GM18951 (cell line): ENCODE results near the gene MKS1.

Source experiments
- POLR2A ChIP-seq: IDR thresholded peaks from 4 replicates; pipeline ENCODE4 v1.6.1; 2011; ENCODE audit warnings: mild to moderate bottlenecking; ENCODE audit not compliant: insufficient read length, insufficient read depth; ENCODE audit errors: extremely low read depth
- in situ Hi-C: fragments of 300-500 bp; cut with MboI; formaldehyde crosslinking; loops from one replicate; pipeline ENCODE4 v1.12.0; 2022; ENCODE audit warnings: low sequenced_read_pairs, mixed read lengths, inconsistent platforms; ENCODE audit not compliant: unreplicated experiment

MKS1 gene

GRCh38 chr17:58219007-58219788, at the start of gene MKS1:
Gene MKS1, minus strand, starts transcription at chr17:58219255. Its CDS starts 25 bp downstream, at chr17:58219230.
- peak; percentile 91 for TF ChIP-seq POLR2A
- in situ Hi-C loops: no loop called here

- no peak for TF ChIP-seq POLR2A
- in situ Hi-C loops: no loop called here
Measured at GRCh38 chr17:58268326-58268725, 49.3 kb upstream of the MKS1 start.

GRCh38 chr17:58267347-58268324, 48.6 kb upstream of the MKS1 start:
- in situ Hi-C loops: no loop called here
- no peak for TF ChIP-seq POLR2A

- in situ Hi-C loops: no loop called here
- no peak for TF ChIP-seq POLR2A
Measured at GRCh38 chr17:58265902-58266875, 47.1 kb upstream of the MKS1 start.

- in situ Hi-C loops: no loop called here
Measured at GRCh38 chr17:58265271-58265670, 46.2 kb upstream of the MKS1 start.

GRCh38 chr17:58264407-58265103, 45.5 kb upstream of the MKS1 start:
- in situ Hi-C loops: no loop called here
- no peak for TF ChIP-seq POLR2A

More at GRCh38 chr17:58265271-58265670, 46.2 kb upstream of the MKS1 start:
- no peak for TF ChIP-seq POLR2A

GRCh38 chr17:58263773-58264172, 44.7 kb upstream of the MKS1 start:
- in situ Hi-C loops: no loop called here

GRCh38 chr17:58262149-58262548, 43.1 kb upstream of the MKS1 start:
- no peak for TF ChIP-seq POLR2A
- in situ Hi-C loops: no loop called here

More at GRCh38 chr17:58263773-58264172, 44.7 kb upstream of the MKS1 start:
- no peak for TF ChIP-seq POLR2A

- TF ChIP-seq POLR2A: no peak
- in situ Hi-C loops: no loop called here
Measured at GRCh38 chr17:58254803-58255202, 35.7 kb upstream of the MKS1 start.

GRCh38 chr17:58253082-58253481, 34.0 kb upstream of the MKS1 start:
- no peak for TF ChIP-seq POLR2A
- in situ Hi-C loops: no loop called here

- in situ Hi-C loops: no loop called here
Measured at GRCh38 chr17:58252141-58252540, 33.1 kb upstream of the MKS1 start.

More at GRCh38 chr17:58252141-58252540, 33.1 kb upstream of the MKS1 start:
- no peak for TF ChIP-seq POLR2A
